Parathyroid adenoma (tissue), 2 donors: Measurements from ENCODE around the gene SPOCD1.

Experiments used
- H2AFZ ChIP-seq: fragments of 300-600 bp; sonication (generic); one replicate; pipeline ENCODE4 v1.7.0; 2017; ENCODE audit warnings: antibody characterized with exemption, mild to moderate bottlenecking
- H3K27ac ChIP-seq: fragments of 300-600 bp; sonication (generic); one replicate; pipeline ENCODE4 v1.7.0; 2017
- H3K27me3 ChIP-seq: fragments of 300-600 bp; sonication (generic); one replicate; pipeline ENCODE4 v1.7.0; 2017; ENCODE audit warnings: low read length; ENCODE audit not compliant: control insufficient read depth, insufficient read depth
- H3K36me3 ChIP-seq: fragments of 300-600 bp; sonication (generic); one replicate; pipeline ENCODE4 v1.7.0; 2017; ENCODE audit warnings: low read length; ENCODE audit not compliant: control insufficient read depth, insufficient read depth
- H3K4me1 ChIP-seq: fragments of 300-600 bp; sonication (generic); one replicate; pipeline ENCODE4 v1.7.0; 2017; ENCODE audit warnings: control low read depth
- H3K4me2 ChIP-seq: fragments of 300-600 bp; sonication (generic); one replicate; pipeline ENCODE4 v1.7.0; 2017; ENCODE audit warnings: low read length
- H3K4me3 ChIP-seq: fragments of 300-600 bp; sonication (generic); one replicate; pipeline ENCODE4 v1.7.0; 2017; ENCODE audit warnings: low read depth, low read length
- H3K79me2 ChIP-seq: fragments of 300-600 bp; sonication (generic); one replicate; pipeline ENCODE4 v1.7.0; 2017; ENCODE audit warnings: control low read depth
- H3K9ac ChIP-seq: fragments of 300-600 bp; sonication (generic); one replicate; pipeline ENCODE4 v1.7.0; 2017; ENCODE audit warnings: mild to moderate bottlenecking
- H3K9me3 ChIP-seq: fragments of 300-600 bp; sonication (generic); one replicate; pipeline ENCODE4 v1.7.0; 2017; ENCODE audit warnings: low read length; ENCODE audit not compliant: control insufficient read depth
- TF ChIP-seq, protein P1 (sequence below): fragments of 300-600 bp; sonication (generic); IDR thresholded peaks from one replicate; pipeline ENCODE4 v1.7.0; 2017; ENCODE audit warnings: antibody characterized with exemption, mild to moderate bottlenecking
- donor health status: primary hyperparathyroidism.

The SPOCD1 gene

DNA sequence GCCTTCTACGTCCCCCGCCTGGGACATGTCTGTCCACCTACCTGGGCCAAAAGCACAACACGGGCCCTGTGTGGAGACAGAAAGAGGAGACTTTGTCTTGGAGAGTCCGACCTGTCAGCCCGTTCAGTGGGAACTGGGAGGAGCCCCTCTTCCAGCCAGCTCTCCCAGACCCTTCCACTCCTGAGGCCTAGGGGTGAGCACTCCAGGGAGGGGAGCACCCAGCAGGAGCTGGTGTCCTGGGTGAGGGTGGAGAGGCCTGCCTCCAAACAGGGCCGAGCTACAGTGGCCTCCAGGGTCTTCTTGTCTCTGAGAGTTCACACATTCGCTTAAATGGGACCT lies 546 bp downstream of the SPOCD1 start:
- Histone ChIP-seq H2AFZ (no peak overlapping the region), H3K36me3 (no peaks in the 10 kb centered on the region), H3K4me3 (no peak overlapping the region), H3K27ac (no peak overlapping the region), H3K9ac (no peak overlapping the region), H3K27me3 (no peaks in the 10 kb centered on the region), H3K4me2 (no peak overlapping the region), H3K79me2 (no peaks in the 10 kb centered on the region), H3K9me3 (no peaks in the 10 kb centered on the region), H3K4me1 (no peaks in the 10 kb centered on the region)
- TF ChIP-seq, protein P1, sequence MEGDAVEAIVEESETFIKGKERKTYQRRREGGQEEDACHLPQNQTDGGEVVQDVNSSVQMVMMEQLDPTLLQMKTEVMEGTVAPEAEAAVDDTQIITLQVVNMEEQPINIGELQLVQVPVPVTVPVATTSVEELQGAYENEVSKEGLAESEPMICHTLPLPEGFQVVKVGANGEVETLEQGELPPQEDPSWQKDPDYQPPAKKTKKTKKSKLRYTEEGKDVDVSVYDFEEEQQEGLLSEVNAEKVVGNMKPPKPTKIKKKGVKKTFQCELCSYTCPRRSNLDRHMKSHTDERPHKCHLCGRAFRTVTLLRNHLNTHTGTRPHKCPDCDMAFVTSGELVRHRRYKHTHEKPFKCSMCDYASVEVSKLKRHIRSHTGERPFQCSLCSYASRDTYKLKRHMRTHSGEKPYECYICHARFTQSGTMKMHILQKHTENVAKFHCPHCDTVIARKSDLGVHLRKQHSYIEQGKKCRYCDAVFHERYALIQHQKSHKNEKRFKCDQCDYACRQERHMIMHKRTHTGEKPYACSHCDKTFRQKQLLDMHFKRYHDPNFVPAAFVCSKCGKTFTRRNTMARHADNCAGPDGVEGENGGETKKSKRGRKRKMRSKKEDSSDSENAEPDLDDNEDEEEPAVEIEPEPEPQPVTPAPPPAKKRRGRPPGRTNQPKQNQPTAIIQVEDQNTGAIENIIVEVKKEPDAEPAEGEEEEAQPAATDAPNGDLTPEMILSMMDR: no peak

DNA sequence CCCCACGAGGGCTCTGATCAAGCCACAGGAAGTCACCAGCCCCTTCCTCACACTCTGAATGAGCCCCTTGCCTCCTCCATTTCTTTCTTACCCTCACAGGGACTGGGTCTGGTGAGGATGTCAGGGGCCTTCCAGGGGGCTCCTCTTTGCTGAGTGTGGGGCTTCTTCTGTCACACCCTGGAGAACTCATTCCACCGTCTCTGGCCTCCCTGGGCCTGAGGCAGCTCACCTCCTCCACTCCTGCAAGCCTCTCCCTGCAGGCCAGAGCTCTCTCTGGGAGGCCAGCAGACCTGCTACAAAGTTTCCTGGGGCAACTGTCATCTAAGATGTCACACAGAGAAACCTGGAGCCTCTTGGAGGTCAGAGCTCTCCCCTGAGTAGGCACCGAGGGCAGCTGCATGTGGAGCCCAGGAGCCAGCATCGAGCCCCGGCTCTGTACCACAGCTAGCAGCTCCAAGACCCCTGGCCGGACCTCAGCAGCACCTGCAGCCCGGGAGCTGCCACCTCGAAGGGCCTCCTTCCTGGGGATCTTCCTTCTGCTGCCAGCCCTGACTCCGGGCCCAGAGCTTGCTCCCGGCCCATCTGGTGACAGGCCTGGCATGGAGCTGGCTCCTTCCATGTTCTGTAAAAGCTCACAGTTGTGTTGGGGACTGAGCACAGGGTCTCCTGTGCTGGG lies 1.1 kb downstream of the SPOCD1 start:
- no peak overlapping the region for H2AFZ ChIP-seq
- H3K27ac ChIP-seq: no peak overlapping the region
- H3K4me2 ChIP-seq: no peak overlapping the region
- no peaks in the 10 kb centered on the region for H3K36me3 ChIP-seq
- no peaks in the 10 kb centered on the region for H3K27me3 ChIP-seq
- H3K4me1 ChIP-seq: no peaks in the 10 kb centered on the region
- no peaks in the 10 kb centered on the region for H3K79me2 ChIP-seq
- no peak overlapping the region for H3K4me3 ChIP-seq
- TF ChIP-seq, protein P1: no peak
- H3K9me3 ChIP-seq: no peaks in the 10 kb centered on the region
- no peak overlapping the region for H3K9ac ChIP-seq

DNA sequence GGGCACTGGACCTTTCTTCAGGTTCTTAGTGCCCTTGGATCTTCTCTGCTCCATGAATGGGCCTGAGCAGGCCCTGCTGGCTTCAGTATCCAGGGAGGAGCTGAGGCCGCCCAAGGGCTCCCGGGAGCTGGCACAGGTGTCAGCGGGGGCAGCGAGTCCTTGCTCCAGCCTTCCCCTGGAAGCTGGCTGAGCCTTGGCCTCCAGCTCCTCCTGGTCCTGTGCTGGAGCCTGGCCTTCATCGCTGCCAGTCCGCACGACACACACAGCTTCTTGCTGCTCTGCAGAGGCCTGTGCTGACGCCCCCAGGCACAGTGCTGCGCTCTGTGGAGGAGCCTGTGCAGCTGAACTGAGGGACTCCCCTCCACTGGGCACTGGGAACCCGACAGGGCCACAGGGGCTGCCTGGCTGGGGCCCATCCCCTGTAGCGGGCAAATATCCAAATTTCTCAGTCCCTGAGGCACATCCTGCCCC lies 1.7 kb downstream of the SPOCD1 start:
- no peak overlapping the region for H3K9ac ChIP-seq
- TF ChIP-seq, protein P1: no peak
- H3K36me3 ChIP-seq: no peaks in the 10 kb centered on the region
- no peak overlapping the region for H2AFZ ChIP-seq
- H3K4me2 ChIP-seq: no peak overlapping the region
- no peaks in the 10 kb centered on the region for H3K79me2 ChIP-seq
- no peaks in the 10 kb centered on the region for H3K9me3 ChIP-seq
- no peaks in the 10 kb centered on the region for H3K4me1 ChIP-seq
- H3K4me3 ChIP-seq: no peak overlapping the region
- H3K27me3 ChIP-seq: no peaks in the 10 kb centered on the region
- no peak overlapping the region for H3K27ac ChIP-seq

DNA sequence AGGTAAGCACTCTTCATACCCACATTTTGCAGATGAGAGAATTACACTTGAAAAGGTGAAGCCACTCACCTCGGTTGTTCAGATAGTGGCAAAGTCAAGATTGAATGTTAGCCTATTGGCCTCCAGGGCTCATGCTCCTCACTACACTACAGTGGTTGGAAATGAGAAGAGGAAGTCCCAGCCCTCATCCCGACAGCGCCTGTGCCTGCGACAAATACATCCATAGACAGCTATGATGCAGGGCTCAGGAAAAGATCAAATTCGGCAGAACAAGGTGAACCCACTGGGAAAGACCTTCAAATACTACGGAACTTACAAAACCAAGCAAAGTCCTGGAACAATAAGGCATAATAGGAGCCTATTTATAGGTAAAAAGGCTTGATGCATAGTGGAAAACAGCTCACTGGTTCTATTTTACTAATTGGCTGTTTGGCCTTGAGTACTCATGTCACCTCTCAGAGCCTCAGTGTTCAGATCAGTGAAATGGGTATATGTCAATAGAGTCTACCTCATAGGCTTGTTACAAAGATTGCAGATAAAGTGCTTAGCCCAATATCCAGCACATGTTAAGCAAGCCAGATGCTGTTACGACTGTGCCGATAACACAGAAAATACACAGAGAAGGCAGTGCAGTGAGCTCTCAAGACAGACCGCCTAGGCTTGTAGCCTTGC lies 3.5 kb downstream of the SPOCD1 start:
- Histone ChIP-seq H3K9me3 (no peaks in the 10 kb centered on the region), H3K4me3 (no peak overlapping the region), H3K4me2 (no peak overlapping the region), H3K27me3 (no peaks in the 10 kb centered on the region), H3K9ac (no peak overlapping the region), H2AFZ (no peak overlapping the region), H3K79me2 (no peaks in the 10 kb centered on the region), H3K36me3 (no peaks in the 10 kb centered on the region), H3K27ac (no peak overlapping the region), H3K4me1 (no peaks in the 10 kb centered on the region)
- TF ChIP-seq, protein P1: no peak

DNA sequence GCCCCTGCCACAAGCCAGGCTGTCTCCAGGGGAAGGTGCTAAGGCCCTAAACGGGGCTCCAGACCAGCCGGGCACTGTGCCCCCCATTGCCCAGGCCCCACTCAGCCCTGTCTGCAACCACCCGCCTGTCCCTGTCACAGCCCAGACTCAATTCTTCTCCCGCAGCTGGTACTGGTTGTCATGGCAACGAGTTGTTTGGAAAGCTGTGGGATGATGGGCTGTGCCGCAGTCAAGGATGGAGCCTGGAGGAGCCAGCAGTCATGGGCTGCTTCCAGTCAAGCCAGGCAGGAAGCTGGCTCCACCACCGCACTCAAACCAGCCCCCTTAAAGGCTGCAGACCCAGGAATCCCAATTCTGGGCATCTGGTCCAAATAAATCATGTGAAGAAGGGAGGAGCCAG lies 4.2 kb downstream of the SPOCD1 start:
- Histone ChIP-seq H3K79me2 (no peaks in the 10 kb centered on the region), H3K9me3 (no peaks in the 10 kb centered on the region), H3K4me3 (no peak overlapping the region), H3K27ac (no peak overlapping the region), H3K4me2 (no peak overlapping the region), H3K36me3 (no peaks in the 10 kb centered on the region), H3K27me3 (no peaks in the 10 kb centered on the region), H3K4me1 (no peaks in the 10 kb centered on the region), H2AFZ (no peak overlapping the region), H3K9ac (no peak overlapping the region)
- TF ChIP-seq, protein P1: no peak
